K562 (cell line): Measurements from ENCODE around the gene MDFIC2.

Source experiments
- CTCF ChIP-seq, 3 experiments: IDR thresholded peaks in 2 of 3; conservative IDR thresholded peaks in 1 of 3; 2 replicates each; pipeline ENCODE4 v1.5.1; 2011 to 2012; ENCODE audit warnings: low read length in 3 of 3, mild to moderate bottlenecking in 3 of 3, control low read depth in 2 of 3, improper control_type of control experiment in 1 of 3, inconsistent platforms in 1 of 3, low read depth in 1 of 3, mixed read lengths in 1 of 3, moderate library complexity in 1 of 3; ENCODE audit not compliant: insufficient read depth in 2 of 3
- E4F1 ChIP-seq: fragments of 250-450 bp; sonication (Bioruptor Pico); IDR thresholded peaks from 2 replicates; pipeline ENCODE4 v1.5.0; 2021; ENCODE audit warnings: mild to moderate bottlenecking, borderline replicate concordance
- EZH2 ChIP-seq: IDR thresholded peaks from 2 replicates; pipeline ENCODE4 v1.6.1; 2012; ENCODE audit warnings: low read depth, mild to moderate bottlenecking, inconsistent platforms, low read length, borderline replicate concordance
- MTA3 ChIP-seq: fragments of 450-650 bp; formaldehyde crosslinking; IDR thresholded peaks from 2 replicates; pipeline ENCODE4 v1.6.1; 2017; ENCODE audit warnings: mild to moderate bottlenecking, borderline replicate concordance
- MXI1 ChIP-seq: IDR thresholded peaks from 2 replicates; pipeline ENCODE4 v1.6.1; 2011; ENCODE audit warnings: low read depth, mild to moderate bottlenecking, improper control_type of control experiment, low read length
- NKRF ChIP-seq: fragments of 450-650 bp; IDR thresholded peaks from 2 replicates; pipeline ENCODE4 v1.6.1; 2016; ENCODE audit warnings: borderline replicate concordance
- POLR2A ChIP-seq: fragments of 450-650 bp; conservative IDR thresholded peaks from 2 replicates; pipeline ENCODE4 v1.6.1; 2016
- SIN3A ChIP-seq, 2 experiments: fragments of 150-350 bp in 1 of 2; IDR thresholded peaks; 2 replicates each; pipeline ENCODE4 v1.6.1; 2011 to 2016; ENCODE audit warnings: borderline replicate concordance in 2 of 2, low read depth in 2 of 2, low read length in 2 of 2, mild to moderate bottlenecking in 2 of 2, moderate library complexity in 2 of 2; ENCODE audit not compliant: control insufficient read depth in 1 of 2
- YY1 ChIP-seq, 3 experiments: IDR thresholded peaks; 2 replicates each; pipeline ENCODE4 v1.6.1; 2011; ENCODE audit warnings: low read length in 2 of 3, mild to moderate bottlenecking in 2 of 3, moderate library complexity in 2 of 3, borderline replicate concordance in 1 of 3, control low read depth in 1 of 3, low read depth in 1 of 3; ENCODE audit not compliant: insufficient read depth in 3 of 3, insufficient replicate concordance in 2 of 3, control insufficient read depth in 1 of 3, insufficient read length in 1 of 3; ENCODE audit errors: extremely low read depth in 1 of 3
- ZNF12 ChIP-seq: sonication (generic); formaldehyde crosslinking; IDR thresholded peaks from 2 replicates; pipeline ENCODE4 v1.4.0; 2020; ENCODE audit warnings: mild to moderate bottlenecking, missing genetic modification reagents
- ZNF121 ChIP-seq: sonication (generic); formaldehyde crosslinking; conservative IDR thresholded peaks from 2 replicates; pipeline ENCODE4 v1.8.0; 2022; ENCODE audit warnings: missing genetic modification reagents

GRCh38 chr3:70249509-70250160, 62.8 kb downstream of the MDFIC2 start:
- TF ChIP-seq EZH2 (no peak), POLR2A (no peak), ZNF121 (CRISPR knock-in tag) (no peak), MXI1 (no peak), ZNF12 (no peak), E4F1 (CRISPR knock-in tag) (no peak), MTA3 (no peak), CTCF (IDR thresholded peaks at IDR 0.05 in 2 of 3, conservative IDR thresholded peaks at IDR 0.05 in 1 of 3; ENCODE audit: insufficient read depth in 2 of 3, low read depth in 1 of 3, low read length in 3 of 3) (no peak), SIN3A (IDR thresholded peaks at IDR 0.05; ENCODE audit: borderline replicate concordance in 2 of 2, control insufficient read depth in 1 of 2, low read depth in 2 of 2, low read length in 2 of 2) (no peak), NKRF (no peak), YY1 (IDR thresholded peaks at IDR 0.05; ENCODE audit: borderline replicate concordance in 1 of 3, control insufficient read depth in 1 of 3, extremely low read depth in 1 of 3, insufficient read depth in 3 of 3, insufficient read length in 1 of 3, insufficient replicate concordance in 2 of 3, low read depth in 1 of 3, low read length in 2 of 3) (no peak)
